HG02981 (cell line): ENCODE results near the gene OR10A6.

Source experiments
- ATAC-seq: cut with Tn5 transposase; IDR thresholded peaks from one replicate; pipeline ENCODE4 v1.9.1; 2021; ENCODE audit warnings: mild to moderate bottlenecking, moderate library complexity; ENCODE audit not compliant: unreplicated experiment

The OR10A6 gene, protein sequence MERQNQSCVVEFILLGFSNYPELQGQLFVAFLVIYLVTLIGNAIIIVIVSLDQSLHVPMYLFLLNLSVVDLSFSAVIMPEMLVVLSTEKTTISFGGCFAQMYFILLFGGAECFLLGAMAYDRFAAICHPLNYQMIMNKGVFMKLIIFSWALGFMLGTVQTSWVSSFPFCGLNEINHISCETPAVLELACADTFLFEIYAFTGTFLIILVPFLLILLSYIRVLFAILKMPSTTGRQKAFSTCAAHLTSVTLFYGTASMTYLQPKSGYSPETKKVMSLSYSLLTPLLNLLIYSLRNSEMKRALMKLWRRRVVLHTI

GRCh38 chr11:7931168-7931567, at the start of gene OR10A6:
TSS of gene OR10A6 (minus strand) at chr11:7931268. CDS start at chr11:7928662, 2,606 bp downstream.
- no peak for ATAC-seq

DNA sequence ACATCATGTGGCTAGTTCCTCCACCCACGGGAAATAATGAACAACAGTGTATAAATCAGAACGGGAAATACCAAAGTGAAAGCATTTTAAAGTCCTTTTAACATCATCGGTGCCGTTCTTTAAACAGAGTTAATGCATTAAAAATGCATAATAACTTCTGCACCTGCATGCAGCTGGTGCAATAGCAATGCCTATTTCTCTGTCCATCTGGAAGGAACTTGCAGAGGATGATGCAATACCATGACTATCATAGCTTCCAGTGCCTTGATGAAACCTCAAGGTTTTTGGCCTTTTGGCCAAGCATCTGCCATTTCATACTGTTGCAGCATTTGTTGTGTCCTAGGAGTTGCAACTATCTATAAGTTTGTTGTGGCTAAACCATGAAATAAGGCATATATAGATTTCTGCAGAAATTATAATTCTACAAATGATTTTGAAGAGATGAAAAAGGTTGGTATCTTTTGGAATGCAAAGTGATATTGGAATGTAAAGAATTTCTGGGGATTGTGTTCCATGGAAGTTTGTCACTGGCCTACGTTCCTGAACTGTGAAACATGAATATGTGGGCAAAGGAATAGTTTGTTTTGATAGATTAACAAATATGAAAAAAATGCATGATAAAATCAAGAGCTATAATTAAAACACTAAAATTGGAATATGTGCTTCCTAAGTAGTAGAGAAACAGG, 46.3 kb upstream of the OR10A6 start:
- no peak for ATAC-seq

GRCh38 chr11:7974668-7975067, 43.6 kb upstream of the OR10A6 start:
- no peak for ATAC-seq

GRCh38 chr11:7973011-7973410, 41.9 kb upstream of the OR10A6 start:
- no peak for ATAC-seq

DNA sequence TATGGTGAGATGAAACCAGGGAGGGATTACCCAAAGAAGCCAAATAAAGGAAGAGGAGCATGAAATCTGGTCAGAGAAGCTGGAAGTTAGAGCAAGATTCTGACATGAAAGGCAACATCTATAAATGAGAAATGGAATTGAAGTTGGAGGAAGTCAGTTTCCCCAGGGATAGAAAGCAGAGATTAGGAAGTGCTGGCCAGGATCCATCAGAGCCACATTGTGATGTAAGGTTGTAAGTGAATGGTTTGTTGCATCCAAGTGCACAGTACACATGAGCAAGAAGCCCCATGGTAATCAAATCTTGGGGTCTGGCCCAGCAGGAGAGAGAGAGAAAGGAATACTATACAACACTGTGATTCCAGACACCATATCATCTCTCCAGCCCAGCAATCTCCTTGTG, 40.8 kb upstream of the OR10A6 start:
- no peak for ATAC-seq

GRCh38 chr11:7969756-7970646, 38.9 kb upstream of the OR10A6 start:
- ATAC-seq, result no peak

DNA sequence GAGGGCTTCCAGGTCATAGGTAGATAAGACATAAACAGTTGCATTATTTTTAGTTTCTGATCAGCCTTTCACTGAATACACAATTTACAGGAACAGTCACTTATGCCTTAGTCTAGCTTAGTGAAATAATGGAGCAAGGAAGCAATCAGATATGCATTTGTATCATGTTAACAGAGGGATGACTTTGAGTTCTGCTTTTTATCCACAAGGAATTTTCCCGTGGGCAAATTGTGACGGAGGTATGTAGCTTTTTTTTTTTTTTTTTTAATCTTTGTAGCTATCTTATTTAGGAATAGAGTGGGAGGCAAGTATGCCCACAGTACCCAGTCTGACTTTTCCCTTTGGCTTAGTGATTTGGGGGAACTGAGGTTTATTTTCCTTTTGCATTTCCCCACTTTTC, 37.6 kb upstream of the OR10A6 start:
- no peak for ATAC-seq

DNA sequence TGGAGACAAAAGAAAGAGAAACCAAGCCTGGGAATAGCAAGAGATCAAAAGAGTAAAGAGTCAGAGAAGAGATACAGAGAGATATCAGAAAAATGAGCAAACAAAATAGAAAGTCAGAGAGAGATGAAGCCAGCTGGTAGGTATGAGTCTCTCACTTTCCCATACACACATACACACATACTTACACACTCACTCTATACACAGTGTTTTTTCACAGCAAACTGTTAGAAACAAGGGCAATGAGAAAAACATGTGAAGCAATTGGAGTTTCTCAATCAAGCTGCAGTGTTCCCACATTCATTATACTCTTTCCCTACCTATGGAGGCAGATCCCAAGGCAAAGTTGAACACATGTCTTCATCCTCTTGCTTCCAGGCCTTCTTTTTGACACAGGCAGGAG, 36.8 kb upstream of the OR10A6 start:
- no peak for ATAC-seq

GRCh38 chr11:7967097-7967496, 36.0 kb upstream of the OR10A6 start:
- ATAC-seq, result no peak

GRCh38 chr11:7965386-7965785, 34.3 kb upstream of the OR10A6 start, which contains the start of gene NLRP10:
TSS of gene NLRP10 (minus strand) at chr11:7965447. CDS start at chr11:7963495, 1,952 bp downstream.
- no peak for ATAC-seq

- ATAC-seq, result no peak
Measured at GRCh38 chr11:7964873-7965272, 33.8 kb upstream of the OR10A6 start.

- no peak for ATAC-seq
Measured at GRCh38 chr11:7964261-7964660, 33.2 kb upstream of the OR10A6 start.

- ATAC-seq, result no peak
Measured at GRCh38 chr11:7955191-7955590, 24.1 kb upstream of the OR10A6 start.

DNA sequence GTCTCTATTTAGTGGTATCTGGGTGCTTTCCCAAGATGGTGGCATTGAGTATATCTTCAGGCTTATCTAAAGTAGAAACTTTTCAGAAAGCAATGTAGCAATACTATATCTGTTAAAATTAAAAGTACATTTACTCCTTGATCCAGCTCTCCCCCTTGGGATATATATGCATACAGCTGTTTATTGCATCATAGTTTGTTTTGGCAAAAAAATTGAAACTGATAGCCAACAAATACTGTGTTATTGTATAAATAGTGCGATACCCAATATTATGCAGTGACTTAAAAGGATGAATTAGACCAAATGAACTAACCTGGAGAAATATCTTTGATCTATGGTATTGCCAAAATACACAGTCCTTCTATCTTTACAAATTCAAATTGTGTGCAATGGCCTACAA, 18.9 kb upstream of the OR10A6 start:
- ATAC-seq, result no peak

DNA sequence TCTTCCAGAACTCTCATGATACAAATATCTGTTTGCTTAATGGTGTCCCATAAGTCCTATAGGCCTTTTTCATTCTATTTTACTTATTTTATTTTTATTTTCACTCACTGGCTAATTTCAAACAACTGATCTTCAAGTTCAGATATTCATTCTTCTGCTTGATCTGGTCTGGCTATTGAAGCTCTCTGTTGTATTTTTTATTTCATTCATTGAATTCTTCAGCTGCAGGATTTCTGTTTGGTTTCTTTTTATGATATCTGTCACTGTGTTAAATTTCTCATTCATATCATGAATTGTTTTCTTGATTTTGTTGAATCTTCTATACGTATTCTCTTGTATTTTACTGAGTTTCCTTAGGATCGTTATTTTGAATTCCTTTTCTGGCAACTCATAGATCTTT, 13.1 kb upstream of the OR10A6 start:
- ATAC-seq, result no peak

DNA sequence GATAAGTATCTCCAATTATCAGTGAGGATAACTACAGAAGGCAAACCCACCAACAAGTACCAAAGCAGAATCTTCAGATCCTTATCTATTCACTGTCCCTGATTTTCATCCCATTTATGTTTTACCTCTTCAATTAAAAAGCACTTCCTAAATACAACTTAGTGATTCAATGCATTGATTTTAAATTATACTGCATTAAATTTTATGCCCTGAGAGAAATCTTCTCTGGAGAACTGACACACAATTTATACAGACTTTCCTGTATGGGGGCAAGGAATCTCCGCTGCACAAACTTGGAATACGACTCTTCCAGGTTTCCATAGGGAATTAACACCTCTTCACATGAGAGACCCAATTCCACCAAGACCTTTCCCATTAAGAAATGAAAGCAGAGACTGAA, 10.5 kb upstream of the OR10A6 start, which contains the start of gene OR10A3:
Gene OR10A3, minus strand, starts transcription at position 101 of the 400 bp plus-strand sequence. CDS start 2,188 bp downstream, outside the sequence.
- no peak for ATAC-seq

DNA sequence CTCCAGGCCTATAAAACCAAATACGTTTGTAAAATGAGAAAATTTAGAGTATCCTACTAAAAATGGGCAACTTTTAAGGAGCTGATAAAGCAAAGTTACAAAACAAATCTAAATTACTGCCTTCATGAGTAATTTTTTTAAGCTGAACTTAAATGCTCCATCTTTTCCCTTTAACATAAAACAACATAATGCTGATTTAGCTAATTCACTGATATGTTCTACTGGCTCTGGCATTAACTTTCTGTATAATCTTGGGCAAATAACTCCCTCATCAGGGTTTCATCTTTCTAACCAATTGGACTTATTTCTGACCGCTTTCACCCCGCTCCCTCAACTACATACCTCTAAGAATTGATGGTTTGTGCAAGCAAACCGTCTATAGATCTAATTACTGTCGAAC, 10.1 kb upstream of the OR10A6 start:
- no peak for ATAC-seq

DNA sequence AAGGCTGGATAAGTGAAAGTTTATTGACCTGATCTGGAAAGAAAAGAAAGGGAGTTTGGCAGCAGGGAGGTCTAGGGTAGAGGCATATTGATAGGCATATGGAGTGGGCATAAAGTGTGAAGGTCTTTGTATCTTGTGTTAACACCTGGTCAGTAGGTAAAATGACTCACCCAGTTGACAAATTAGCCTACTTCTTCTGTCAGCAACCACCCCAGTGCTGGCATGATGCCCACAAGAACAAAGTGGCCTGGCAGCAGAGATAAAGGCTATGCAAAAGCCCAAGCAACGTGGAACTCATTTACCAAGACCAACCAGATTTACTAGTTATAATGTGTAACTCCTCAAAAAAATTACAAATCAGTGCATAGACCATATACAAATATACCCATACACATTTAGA, 5.5 kb upstream of the OR10A6 start:
- ATAC-seq, result no peak

DNA sequence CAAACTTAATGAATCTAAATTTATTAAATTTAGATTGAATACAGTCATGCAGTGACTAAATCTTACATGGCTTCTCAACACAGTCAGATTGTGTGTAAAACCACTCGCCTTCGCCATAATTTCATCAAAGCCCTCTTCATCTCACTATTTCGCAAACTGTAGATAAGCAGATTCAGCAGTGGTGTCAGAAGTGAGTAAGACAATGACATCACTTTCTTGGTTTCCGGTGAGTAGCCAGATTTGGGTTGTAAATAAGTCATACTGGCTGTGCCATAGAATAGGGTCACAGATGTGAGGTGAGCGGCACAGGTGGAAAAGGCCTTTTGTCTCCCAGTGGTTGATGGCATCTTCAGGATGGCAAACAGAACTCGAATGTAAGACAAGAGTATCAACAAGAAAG, 3.4 kb downstream of the OR10A6 start:
- ATAC-seq, result no peak

- ATAC-seq, result no peak
Measured at GRCh38 chr11:7924536-7924935, 6.5 kb downstream of the OR10A6 start.

GRCh38 chr11:7918141-7918540, 12.9 kb downstream of the OR10A6 start:
- no peak for ATAC-seq
